ENCODE data around the gene FBXW10.
"Not testable (repeated sequence)": the region's sequence is repeated elsewhere in the genome, so short reads cannot be mapped to it uniquely, and the experiment has no call there.

The FBXW10 gene

GRCh38 chr17:18755969-18756368 is 12.1 kb downstream of the FBXW10 start:
- DNase-seq, result not testable (repeated sequence)

- not testable (repeated sequence) for DNase-seq
Observed at GRCh38 chr17:18757368-18758044, 13.7 kb downstream of the FBXW10 start.

GRCh38 chr17:18758344-18758743 is 14.5 kb downstream of the FBXW10 start:
- DNase-seq, result not testable (repeated sequence)

GRCh38 chr17:18760221-18760620 is 16.4 kb downstream of the FBXW10 start:
- not testable (repeated sequence) for DNase-seq

GRCh38 chr17:18770572-18770971 is 26.7 kb downstream of the FBXW10 start:
- not testable (repeated sequence) for DNase-seq

GRCh38 chr17:18771066-18771465 is 27.2 kb downstream of the FBXW10 start:
- not testable (repeated sequence) for DNase-seq

GRCh38 chr17:18772471-18772870 is 28.6 kb downstream of the FBXW10 start:
- no peak for DNase-seq

- DNase-seq, result peak; percentile 96
Observed at GRCh38 chr17:18780991-18781718, 37.3 kb downstream of the FBXW10 start, which contains the start of gene TVP23B. TVP23B (plus strand) TSS chr17:18781183; CDS start chr17:18781294, 111 bp downstream.

GRCh38 chr17:18781805-18782204 is 38.0 kb downstream of the FBXW10 start:
- DNase-seq, result not testable (repeated sequence)

GRCh38 chr17:18785933-18786332 is 42.1 kb downstream of the FBXW10 start:
- DNase-seq, result not testable (repeated sequence)

GRCh38 chr17:18786890-18787289 is 43.0 kb downstream of the FBXW10 start:
- not testable (repeated sequence) for DNase-seq

- not testable (repeated sequence) for DNase-seq
Observed at GRCh38 chr17:18791402-18791801, 47.5 kb downstream of the FBXW10 start.

- DNase-seq, result peak; percentile 50
Observed at GRCh38 chr17:18794841-18795240, 51.0 kb downstream of the FBXW10 start.

GRCh38 chr17:18796887-18797286 is 53.0 kb downstream of the FBXW10 start:
- not testable (repeated sequence) for DNase-seq

GRCh38 chr17:18803458-18804245 is 59.8 kb downstream of the FBXW10 start:
- DNase-seq, result not testable (repeated sequence)

GRCh38 chr17:18815924-18816323 is 72.1 kb downstream of the FBXW10 start:
- DNase-seq, result not testable (repeated sequence)

- peak; percentile 67 for DNase-seq
Observed at GRCh38 chr17:18816489-18817371, 72.9 kb downstream of the FBXW10 start.

GRCh38 chr17:18821430-18821829 is 77.6 kb downstream of the FBXW10 start:
- peak; percentile 44 for DNase-seq

GRCh38 chr17:18827613-18828012 is 83.8 kb downstream of the FBXW10 start:
- not testable (repeated sequence) for DNase-seq
